Skeletal muscle tissue (tissue), 4 donors: ENCODE results near the gene MIPOL1. TPM values are rescaled to one million over a fixed set of nuclear protein-coding genes. Genes with fewer than 3 reads are reported as not detected.

ENCODE experiments used
- H3K27ac ChIP-seq: one replicate; pipeline ENCODE4 v1.7.0; 2013; ENCODE audit warnings: mild to moderate bottlenecking, low read depth, low read length, inconsistent platforms
- H3K27me3 ChIP-seq, 3 donors: one replicate each; pipeline ENCODE4 v1.7.0; 2013; ENCODE audit warnings: low read length in 3 of 3; ENCODE audit not compliant: control insufficient read depth in 3 of 3, insufficient read depth in 3 of 3
- H3K36me3 ChIP-seq, 3 donors: one replicate each; pipeline ENCODE4 v1.7.0; 2013; ENCODE audit warnings: low read length in 3 of 3; ENCODE audit not compliant: control insufficient read depth in 3 of 3, insufficient read depth in 3 of 3
- H3K4me1 ChIP-seq, 3 donors: one replicate each; pipeline ENCODE4 v1.7.0; 2013; ENCODE audit warnings: low read length in 3 of 3, mild to moderate bottlenecking in 3 of 3; ENCODE audit not compliant: control insufficient read depth in 3 of 3, insufficient read depth in 3 of 3
- H3K4me3 ChIP-seq, 3 donors: one replicate each; pipeline ENCODE4 v1.7.0; 2013; ENCODE audit warnings: low read length in 3 of 3
- H3K9ac ChIP-seq, 3 donors: one replicate each; pipeline ENCODE4 v1.7.0; 2013; ENCODE audit warnings: low read length in 3 of 3, mild to moderate bottlenecking in 3 of 3, moderate library complexity in 2 of 3, low read depth in 1 of 3
- H3K9me3 ChIP-seq, 3 donors: one replicate each; pipeline ENCODE4 v1.7.0; 2013; ENCODE audit warnings: low read length in 3 of 3; ENCODE audit not compliant: control insufficient read depth in 3 of 3
- total RNA-seq: library from RNA; depleted of rRNA; stranded (reverse); fragments of >200 nt; gene quantifications from one replicate; pipeline ENCODE4 v1.2.3, GENCODE V29; 2014
- donor health status: Osteomylitis.

Gene MIPOL1
- total RNA-seq, 1 donor from 2014 or later, result 16.7 TPM

GRCh38 chr14:37566811-37567371 lies 369.2 kb downstream of the MIPOL1 start:
- H3K27ac ChIP-seq, result no peak overlapping the region
- no peak overlapping the region for H3K9ac ChIP-seq
- no peaks in the 10 kb centered on the region for H3K36me3 ChIP-seq
- no peak overlapping the region for H3K4me3 ChIP-seq
- no peaks in the 10 kb centered on the region for H3K27me3 ChIP-seq
- H3K9me3 ChIP-seq, result no peaks in the 10 kb centered on the region
- no peaks in the 10 kb centered on the region for H3K4me1 ChIP-seq

- H3K9me3 ChIP-seq, result no peaks in the 10 kb centered on the region
- H3K27me3 ChIP-seq, result no peaks in the 10 kb centered on the region
- no peak overlapping the region for H3K4me3 ChIP-seq
- no peak overlapping the region for H3K9ac ChIP-seq
- no peaks in the 10 kb centered on the region for H3K36me3 ChIP-seq
- no peaks in the 10 kb centered on the region for H3K4me1 ChIP-seq
- no peak overlapping the region for H3K27ac ChIP-seq
Observed at GRCh38 chr14:37569729-37570128, 372.0 kb downstream of the MIPOL1 start.

- peaks cover 5 to 9% (median 7%) of the 10 kb centered on the region in 3 donors for H3K27me3 ChIP-seq
- no peak overlapping the region for H3K9ac ChIP-seq
- no peaks in the 10 kb centered on the region for H3K4me1 ChIP-seq
- H3K27ac ChIP-seq, result no peak overlapping the region
- H3K4me3 ChIP-seq, result no peak overlapping the region
- no peaks in the 10 kb centered on the region for H3K9me3 ChIP-seq
- no peaks in the 10 kb centered on the region for H3K36me3 ChIP-seq
Observed at GRCh38 chr14:37571391-37571790, 373.7 kb downstream of the MIPOL1 start.

GRCh38 chr14:37573356-37573755 lies 375.6 kb downstream of the MIPOL1 start:
- H3K9ac ChIP-seq, result no peak overlapping the region
- H3K4me3 ChIP-seq, result no peak overlapping the region
- no peaks in the 10 kb centered on the region for H3K9me3 ChIP-seq
- no peaks in the 10 kb centered on the region for H3K4me1 ChIP-seq
- H3K27me3 ChIP-seq, result peaks cover 9 to 15% (median 9%) of the 10 kb centered on the region in 3 donors
- no peak overlapping the region for H3K27ac ChIP-seq
- H3K36me3 ChIP-seq, result no peaks in the 10 kb centered on the region

- peaks cover 29 to 33% (median 32%) of the 10 kb centered on the region in 3 donors for H3K27me3 ChIP-seq
Observed at GRCh38 chr14:37579274-37579673, 381.5 kb downstream of the MIPOL1 start.

GRCh38 chr14:37580146-37580545 lies 382.4 kb downstream of the MIPOL1 start:
- no peak overlapping the region for H3K27ac ChIP-seq
- H3K4me3 ChIP-seq, result no peak overlapping the region
- H3K36me3 ChIP-seq, result no peaks in the 10 kb centered on the region
- H3K4me1 ChIP-seq, result peaks cover 0 to 5% (median 1%) of the 10 kb centered on the region in 3 donors
- H3K9ac ChIP-seq, result no peak overlapping the region
- H3K9me3 ChIP-seq, result no peaks in the 10 kb centered on the region
- H3K27me3 ChIP-seq, result peaks cover 36 to 41% (median 39%) of the 10 kb centered on the region in 3 donors

More at GRCh38 chr14:37579274-37579673, 381.5 kb downstream of the MIPOL1 start:
- H3K4me3 ChIP-seq, result no peak overlapping the region
- no peak overlapping the region for H3K9ac ChIP-seq
- H3K36me3 ChIP-seq, result no peaks in the 10 kb centered on the region
- no peak overlapping the region for H3K27ac ChIP-seq
- no peaks in the 10 kb centered on the region for H3K4me1 ChIP-seq
- no peaks in the 10 kb centered on the region for H3K9me3 ChIP-seq

GRCh38 chr14:37583358-37584210 lies 385.8 kb downstream of the MIPOL1 start:
- H3K4me3 ChIP-seq, result no peak overlapping the region
- H3K27ac ChIP-seq, result no peak overlapping the region
- no peak overlapping the region for H3K9ac ChIP-seq
- H3K36me3 ChIP-seq, result no peaks in the 10 kb centered on the region
- H3K4me1 ChIP-seq, result peaks cover 0 to 11% (median 7%) of the 10 kb centered on the region in 3 donors
- no peaks in the 10 kb centered on the region for H3K9me3 ChIP-seq
- peaks cover 51 to 61% (median 57%) of the 10 kb centered on the region in 3 donors for H3K27me3 ChIP-seq

- H3K27me3 ChIP-seq, result peaks cover 58 to 69% (median 60%) of the 10 kb centered on the region in 3 donors
- H3K4me1 ChIP-seq, result peaks cover 0 to 11% (median 7%) of the 10 kb centered on the region in 3 donors
- H3K9ac ChIP-seq, result no peak overlapping the region
- H3K9me3 ChIP-seq, result no peaks in the 10 kb centered on the region
- no peak overlapping the region for H3K27ac ChIP-seq
- H3K4me3 ChIP-seq, result no peak overlapping the region
- no peaks in the 10 kb centered on the region for H3K36me3 ChIP-seq
Observed at GRCh38 chr14:37584211-37585100, 386.7 kb downstream of the MIPOL1 start.

- Histone ChIP-seq H3K4me1 (peaks cover 0 to 11% (median 7%) of the 10 kb centered on the region in 3 donors), H3K27me3 (peaks cover 59 to 73% (median 65%) of the 10 kb centered on the region in 3 donors), H3K9me3 (no peaks in the 10 kb centered on the region), H3K36me3 (no peaks in the 10 kb centered on the region), H3K4me3 (no peak overlapping the region), H3K9ac (no peak overlapping the region), H3K27ac (no peak overlapping the region)
Observed at GRCh38 chr14:37585101-37585511, 387.4 kb downstream of the MIPOL1 start.
